GM19043 (cell line): ENCODE results near the gene LMF1.
"Not testable (repeated sequence)": the region's sequence is repeated elsewhere in the genome, so short reads cannot be mapped to it uniquely, and the experiment has no call there.

Source experiments
- ATAC-seq: cut with Tn5 transposase; IDR thresholded peaks from one replicate; pipeline ENCODE4 v1.9.1; 2021; ENCODE audit warnings: low read depth; ENCODE audit not compliant: unreplicated experiment

LMF1 gene

GRCh38 chr16:898761-899682 is 71.8 kb downstream of the LMF1 start:
- no peak for ATAC-seq

GRCh38 chr16:898216-898615 is 72.6 kb downstream of the LMF1 start:
- no peak for ATAC-seq

- no peak for ATAC-seq
Observed at GRCh38 chr16:897701-898100, 73.1 kb downstream of the LMF1 start.

GRCh38 chr16:897200-897543 is 73.6 kb downstream of the LMF1 start:
- no peak for ATAC-seq

- no peak for ATAC-seq
Observed at GRCh38 chr16:896261-897199, 74.3 kb downstream of the LMF1 start.

- no peak for ATAC-seq
Observed at GRCh38 chr16:895371-895770, 75.4 kb downstream of the LMF1 start.

GRCh38 chr16:894841-895240 is 75.9 kb downstream of the LMF1 start:
- ATAC-seq, result no peak

- no peak for ATAC-seq
Observed at GRCh38 chr16:894136-894535, 76.6 kb downstream of the LMF1 start.

GRCh38 chr16:893360-893759 is 77.4 kb downstream of the LMF1 start:
- ATAC-seq, result no peak

- no peak for ATAC-seq
Observed at GRCh38 chr16:892536-893255, 78.1 kb downstream of the LMF1 start.

GRCh38 chr16:892006-892405 is 78.8 kb downstream of the LMF1 start:
- ATAC-seq, result no peak

GRCh38 chr16:891353-891740 is 79.4 kb downstream of the LMF1 start:
- no peak for ATAC-seq

- no peak for ATAC-seq
Observed at GRCh38 chr16:890716-891352, 80.0 kb downstream of the LMF1 start.

GRCh38 chr16:890217-890616 is 80.6 kb downstream of the LMF1 start:
- no peak for ATAC-seq

GRCh38 chr16:889586-889985 is 81.2 kb downstream of the LMF1 start:
- no peak for ATAC-seq

- ATAC-seq, result no peak
Observed at GRCh38 chr16:888901-889570, 81.7 kb downstream of the LMF1 start.

GRCh38 chr16:888456-888855 is 82.3 kb downstream of the LMF1 start:
- ATAC-seq, result not testable (repeated sequence)

- ATAC-seq, result no peak
Observed at GRCh38 chr16:887846-888245, 82.9 kb downstream of the LMF1 start.

- no peak for ATAC-seq
Observed at GRCh38 chr16:886802-887731, 83.7 kb downstream of the LMF1 start.
